ENCODE measurements around the gene NPAS3.

NPAS3 gene

GRCh38 chr14:32978691-32979255 lies 40.1 kb downstream of the NPAS3 start:
- no peaks in the 10 kb centered on the region for H3K4me1 ChIP-seq (ENCODE audit: insufficient read depth, poor library complexity, severe bottlenecking)
- TF ChIP-seq CTCF (IDR thresholded peaks at IDR 0.05; ENCODE audit: poor library complexity, severe bottlenecking): no peak
- H3K4me3 ChIP-seq (ENCODE audit: severe bottlenecking): no peak overlapping the region
- no peaks in the 10 kb centered on the region for H3K9me3 ChIP-seq (ENCODE audit: severe bottlenecking)
- H3K36me3 ChIP-seq (ENCODE audit: low read depth): no peaks in the 10 kb centered on the region
- no peak for ATAC-seq (ENCODE audit: low read depth)
- no peak for DNase-seq (ENCODE audit: low spot score)
- H3K27me3 ChIP-seq (ENCODE audit: insufficient read depth, poor library complexity, severe bottlenecking): peaks cover 24% of the 10 kb centered on the region
- H3K27ac ChIP-seq (ENCODE audit: poor library complexity, severe bottlenecking): no peak overlapping the region

- TF ChIP-seq CTCF (IDR thresholded peaks at IDR 0.05; ENCODE audit: poor library complexity, severe bottlenecking): no peak
- no peaks in the 10 kb centered on the region for H3K36me3 ChIP-seq (ENCODE audit: low read depth)
- no peaks in the 10 kb centered on the region for H3K4me1 ChIP-seq (ENCODE audit: insufficient read depth, poor library complexity, severe bottlenecking)
- ATAC-seq (ENCODE audit: low read depth) (no peak), DNase-seq (ENCODE audit: low spot score) (no peak)
- H3K27ac ChIP-seq (ENCODE audit: poor library complexity, severe bottlenecking): no peak overlapping the region
- peaks cover 22% of the 10 kb centered on the region for H3K27me3 ChIP-seq (ENCODE audit: insufficient read depth, poor library complexity, severe bottlenecking)
- H3K4me3 ChIP-seq (ENCODE audit: severe bottlenecking): no peak overlapping the region
- no peaks in the 10 kb centered on the region for H3K9me3 ChIP-seq (ENCODE audit: severe bottlenecking)
These were observed 41.7 kb downstream of the NPAS3 start for GRCh38 chr14:32980178-32980901.

GRCh38 chr14:32980902-32981501 lies 42.3 kb downstream of the NPAS3 start:
- no peak overlapping the region for H3K27ac ChIP-seq (ENCODE audit: poor library complexity, severe bottlenecking)
- TF ChIP-seq CTCF (IDR thresholded peaks at IDR 0.05; ENCODE audit: poor library complexity, severe bottlenecking): no peak
- H3K4me1 ChIP-seq (ENCODE audit: insufficient read depth, poor library complexity, severe bottlenecking): no peaks in the 10 kb centered on the region
- DNase-seq (ENCODE audit: low spot score) (no peak), ATAC-seq (ENCODE audit: low read depth) (no peak)
- no peaks in the 10 kb centered on the region for H3K36me3 ChIP-seq (ENCODE audit: low read depth)
- no peaks in the 10 kb centered on the region for H3K9me3 ChIP-seq (ENCODE audit: severe bottlenecking)
- peaks cover 22% of the 10 kb centered on the region for H3K27me3 ChIP-seq (ENCODE audit: insufficient read depth, poor library complexity, severe bottlenecking)
- H3K4me3 ChIP-seq (ENCODE audit: severe bottlenecking): no peak overlapping the region

- no peak overlapping the region for H3K4me3 ChIP-seq (ENCODE audit: severe bottlenecking)
- H3K27me3 ChIP-seq (ENCODE audit: insufficient read depth, poor library complexity, severe bottlenecking): peaks cover 17% of the 10 kb centered on the region
- DNase-seq (ENCODE audit: low spot score) (no peak), ATAC-seq (ENCODE audit: low read depth) (no peak)
- H3K4me1 ChIP-seq (ENCODE audit: insufficient read depth, poor library complexity, severe bottlenecking): no peaks in the 10 kb centered on the region
- no peaks in the 10 kb centered on the region for H3K36me3 ChIP-seq (ENCODE audit: low read depth)
- no peak for TF ChIP-seq CTCF (IDR thresholded peaks at IDR 0.05; ENCODE audit: poor library complexity, severe bottlenecking)
- H3K27ac ChIP-seq (ENCODE audit: poor library complexity, severe bottlenecking): no peak overlapping the region
- H3K9me3 ChIP-seq (ENCODE audit: severe bottlenecking): no peaks in the 10 kb centered on the region
These were observed 45.7 kb downstream of the NPAS3 start for GRCh38 chr14:32984241-32984930.
